ENCODE data around the gene WDR35.

Gene WDR35

GRCh38 chr2:19989667-19990415, at the start of gene WDR35:
Gene WDR35, minus strand, starts transcription at chr2:19990105. Its CDS starts 90 bp downstream, at chr2:19990015.
- DNase-seq (ENCODE audit: low read depth, low spot score) = no peak

GRCh38 chr2:20037660-20038059, 47.8 kb upstream of the WDR35 start:
- DNase-seq (ENCODE audit: low read depth, low spot score) = no peak

- DNase-seq (ENCODE audit: low read depth, low spot score) = no peak
Observed at GRCh38 chr2:20035955-20036666, 46.2 kb upstream of the WDR35 start.

- DNase-seq (ENCODE audit: low read depth, low spot score) = no peak
Observed at GRCh38 chr2:20034821-20035220, 44.9 kb upstream of the WDR35 start.

GRCh38 chr2:20034218-20034617, 44.3 kb upstream of the WDR35 start:
- no peak for DNase-seq (ENCODE audit: low read depth, low spot score)

- no peak for DNase-seq (ENCODE audit: low read depth, low spot score)
Observed at GRCh38 chr2:20033322-20033721, 43.4 kb upstream of the WDR35 start.

- DNase-seq (ENCODE audit: low read depth, low spot score) = no peak
Observed at GRCh38 chr2:20030224-20030623, 40.3 kb upstream of the WDR35 start.

- no peak for DNase-seq (ENCODE audit: low read depth, low spot score)
Observed at GRCh38 chr2:20027705-20028434, 38.0 kb upstream of the WDR35 start.

- DNase-seq (ENCODE audit: low read depth, low spot score) = no peak
Observed at GRCh38 chr2:20027260-20027677, 37.4 kb upstream of the WDR35 start.

- DNase-seq (ENCODE audit: low read depth, low spot score) = no peak
Observed at GRCh38 chr2:20025065-20025786, 35.3 kb upstream of the WDR35 start.

GRCh38 chr2:20023688-20024087, 33.8 kb upstream of the WDR35 start:
- DNase-seq (ENCODE audit: low read depth, low spot score) = no peak

- no peak for DNase-seq (ENCODE audit: low read depth, low spot score)
Observed at GRCh38 chr2:20021405-20022009, 31.6 kb upstream of the WDR35 start.

- DNase-seq (ENCODE audit: low read depth, low spot score) = no peak
Observed at GRCh38 chr2:20019747-20020146, 29.8 kb upstream of the WDR35 start.

- DNase-seq (ENCODE audit: low read depth, low spot score) = no peak
Observed at GRCh38 chr2:20018601-20019152, 28.8 kb upstream of the WDR35 start.

- no peak for DNase-seq (ENCODE audit: low read depth, low spot score)
Observed at GRCh38 chr2:20016346-20016745, 26.4 kb upstream of the WDR35 start.

- peak; percentile 31 for DNase-seq (ENCODE audit: low read depth, low spot score)
Observed at GRCh38 chr2:20015482-20016083, 25.7 kb upstream of the WDR35 start.

GRCh38 chr2:20013126-20013849, 23.4 kb upstream of the WDR35 start:
- DNase-seq (ENCODE audit: low read depth, low spot score) = no peak

- DNase-seq (ENCODE audit: low read depth, low spot score) = no peak
Observed at GRCh38 chr2:20012282-20013125, 22.6 kb upstream of the WDR35 start, which contains the start of gene MATN3. Gene MATN3, minus strand, starts transcription at chr2:20012668. Its CDS starts 37 bp downstream, at chr2:20012631.

- no peak for DNase-seq (ENCODE audit: low read depth, low spot score)
Observed at GRCh38 chr2:20012032-20012281, 22.1 kb upstream of the WDR35 start.

Data from smooth muscle cell of the brain vasculature (primary cell).